ENCODE results near the gene SCARB1. TPM values are rescaled to one million over a fixed set of nuclear protein-coding genes. Genes with fewer than 3 reads are reported as not detected.

SCARB1 gene
- total RNA-seq, 1 donor from 2014 or later: 11.1 TPM

DNA sequence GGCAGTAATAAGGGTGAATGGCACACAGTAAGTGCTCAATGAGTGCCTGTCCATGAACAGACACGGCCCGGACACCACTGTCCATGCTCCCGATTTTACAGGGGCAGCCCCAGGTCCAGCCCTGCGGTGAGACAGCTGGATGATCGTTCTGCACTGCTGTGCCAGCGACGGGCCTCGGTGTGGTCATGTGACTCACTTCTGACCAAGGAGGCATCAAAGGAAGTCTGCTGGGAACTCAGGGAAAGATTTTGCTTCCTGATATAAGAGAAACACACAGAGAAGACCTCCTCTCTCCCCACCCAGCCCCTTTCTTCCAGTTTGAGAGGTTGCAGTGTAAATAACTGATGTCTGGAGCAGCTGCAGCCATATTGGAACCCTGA is 126.6 kb downstream of the SCARB1 start:
- Histone ChIP-seq H3K9me3 (replicated peaks) (peaks cover 5% of the 10 kb centered on the region), H3K27me3 (ENCODE audit: low read depth) (no peaks in the 10 kb centered on the region), H3K4me3 (no peak overlapping the region), H3K27ac (replicated peaks) (peak overlapping the region; percentile 30), H3K36me3 (no peaks in the 10 kb centered on the region), H3K4me1 (peaks cover 26% of the 10 kb centered on the region)
- intact Hi-C loops (cut with micrococcal nuclease): no loop called here
- no peak for DNase-seq
- no peak for TF ChIP-seq CTCF (IDR thresholded peaks at IDR 0.05; ENCODE audit: borderline replicate concordance)

GRCh38 chr12:124736115-124737039 is 127.3 kb downstream of the SCARB1 start:
- H3K36me3 ChIP-seq: no peaks in the 10 kb centered on the region
- H3K9me3 ChIP-seq (replicated peaks): peaks cover 8% of the 10 kb centered on the region
- TF ChIP-seq CTCF (IDR thresholded peaks at IDR 0.05; ENCODE audit: borderline replicate concordance): no peak
- peaks cover 30% of the 10 kb centered on the region for H3K4me1 ChIP-seq
- no peak for DNase-seq
- H3K27ac ChIP-seq (replicated peaks): peak overlapping the region; percentile 42
- no peaks in the 10 kb centered on the region for H3K27me3 ChIP-seq (ENCODE audit: low read depth)
- peak overlapping the region; percentile 27 for H3K4me3 ChIP-seq
- intact Hi-C loops (cut with micrococcal nuclease): no loop called here

GRCh38 chr12:124734224-124734788 is 129.4 kb downstream of the SCARB1 start:
- peaks cover 36% of the 10 kb centered on the region for H3K4me1 ChIP-seq
- peaks cover 3% of the 10 kb centered on the region for H3K9me3 ChIP-seq (replicated peaks)
- intact Hi-C loops (cut with micrococcal nuclease): no loop called here
- H3K4me3 ChIP-seq: no peak overlapping the region
- peak overlapping the region; percentile 70 for H3K27ac ChIP-seq (replicated peaks)
- peak; percentile 29 for DNase-seq
- H3K36me3 ChIP-seq: no peaks in the 10 kb centered on the region
- no peak for TF ChIP-seq CTCF (IDR thresholded peaks at IDR 0.05; ENCODE audit: borderline replicate concordance)
- no peaks in the 10 kb centered on the region for H3K27me3 ChIP-seq (ENCODE audit: low read depth)

DNA sequence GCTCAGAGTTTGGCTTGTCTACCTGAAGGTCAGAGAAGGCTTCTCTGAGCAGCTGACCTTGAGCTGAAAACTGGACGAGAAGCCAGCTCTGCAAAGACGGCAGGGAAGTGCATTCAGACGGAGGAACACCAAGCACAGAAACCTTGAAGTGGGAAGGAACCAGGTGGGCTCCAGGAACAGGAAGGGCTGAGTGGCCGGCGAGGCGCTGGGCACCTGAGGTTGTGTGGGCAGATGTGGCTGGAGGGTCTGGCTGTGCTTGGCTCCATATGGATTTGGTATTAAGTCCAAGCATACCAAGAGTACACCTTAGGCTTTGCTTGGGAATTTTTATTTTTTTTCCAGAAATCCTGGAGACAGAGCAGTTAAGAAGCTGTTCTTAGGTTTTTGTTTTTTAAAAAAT is 130.6 kb downstream of the SCARB1 start:
- no peak for TF ChIP-seq CTCF (IDR thresholded peaks at IDR 0.05; ENCODE audit: borderline replicate concordance)
- H3K4me1 ChIP-seq: peaks cover 36% of the 10 kb centered on the region
- peaks cover 3% of the 10 kb centered on the region for H3K9me3 ChIP-seq (replicated peaks)
- intact Hi-C loops (cut with micrococcal nuclease): no loop called here
- peak overlapping the region; percentile 70 for H3K27ac ChIP-seq (replicated peaks)
- no peaks in the 10 kb centered on the region for H3K36me3 ChIP-seq
- no peak for DNase-seq
- no peak overlapping the region for H3K4me3 ChIP-seq
- no peaks in the 10 kb centered on the region for H3K27me3 ChIP-seq (ENCODE audit: low read depth)

- no peak for TF ChIP-seq CTCF (IDR thresholded peaks at IDR 0.05; ENCODE audit: borderline replicate concordance)
- Histone ChIP-seq H3K4me1 (peaks cover 39% of the 10 kb centered on the region), H3K27ac (replicated peaks) (peak overlapping the region; percentile 70), H3K9me3 (replicated peaks) (peaks cover 3% of the 10 kb centered on the region), H3K4me3 (no peak overlapping the region), H3K36me3 (no peaks in the 10 kb centered on the region), H3K27me3 (ENCODE audit: low read depth) (no peaks in the 10 kb centered on the region)
- intact Hi-C loops (cut with micrococcal nuclease): no loop called here
- DNase-seq: no peak
Measured at GRCh38 chr12:124732275-124733075, 131.2 kb downstream of the SCARB1 start.
